HG03025 (cell line): ENCODE data around the gene GPBP1.
A peak's percentile ranks its signal among the peaks of the same experiment; 100 is the strongest.

Experiments
- ATAC-seq: cut with Tn5 transposase; IDR thresholded peaks from one replicate; pipeline ENCODE4 v1.9.1; 2021; ENCODE audit warnings: mild to moderate bottlenecking, moderate library complexity; ENCODE audit not compliant: unreplicated experiment, low FRiP score

Gene GPBP1

DNA sequence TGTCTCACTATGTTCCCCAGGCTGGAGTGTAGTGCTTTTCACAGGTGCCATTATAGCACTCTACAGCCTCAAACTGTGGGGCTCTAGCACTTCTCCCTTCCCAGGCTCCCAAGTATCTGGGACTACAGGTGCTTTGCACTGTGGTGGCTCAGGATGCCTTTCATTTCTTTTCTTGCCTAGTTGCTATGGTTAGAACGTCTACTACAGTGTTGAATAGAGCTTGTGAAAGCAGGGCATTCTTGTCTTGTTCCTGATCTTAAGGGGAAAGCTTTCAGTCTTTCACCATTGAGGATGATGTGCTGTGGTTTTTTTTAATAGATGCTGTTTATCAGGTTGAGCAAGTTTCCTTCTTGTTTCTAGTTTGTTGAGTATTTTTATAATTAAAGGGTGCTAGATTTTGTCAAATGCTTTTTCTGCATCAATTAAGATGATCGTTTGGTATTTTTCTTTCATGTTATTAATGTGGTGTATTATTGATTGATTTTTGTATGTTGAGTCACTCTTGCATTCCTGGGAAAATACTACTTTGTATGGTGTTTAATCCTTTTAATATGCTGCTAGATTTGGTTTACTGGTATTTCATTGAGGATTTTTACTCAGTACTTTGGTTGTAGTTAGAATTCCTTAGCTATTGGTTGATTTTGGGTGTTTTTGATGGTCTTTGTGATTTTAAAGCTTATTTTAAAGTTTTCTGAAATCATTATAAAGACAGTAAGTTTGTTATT lies 35.6 kb downstream of the GPBP1 start:
- no peak for ATAC-seq

DNA sequence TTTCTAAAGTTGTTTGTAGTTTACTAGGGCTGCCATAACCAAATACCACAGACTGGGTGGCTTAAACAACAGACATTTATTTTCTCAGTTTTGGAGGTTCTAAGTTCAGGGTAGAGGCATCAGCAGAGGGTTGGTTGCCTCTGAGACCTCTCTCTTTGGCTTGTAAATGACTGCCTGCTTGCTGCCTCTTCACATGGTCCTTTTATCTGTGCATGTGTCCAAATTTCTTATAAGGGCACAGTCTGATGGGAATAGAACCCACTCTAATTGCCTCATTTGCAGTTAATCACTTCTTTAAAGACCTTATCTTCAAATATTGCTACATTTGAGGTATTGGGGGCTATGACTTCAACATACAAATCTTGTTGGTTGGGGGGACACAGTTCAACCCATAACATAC lies 36.8 kb downstream of the GPBP1 start:
- no peak for ATAC-seq

DNA sequence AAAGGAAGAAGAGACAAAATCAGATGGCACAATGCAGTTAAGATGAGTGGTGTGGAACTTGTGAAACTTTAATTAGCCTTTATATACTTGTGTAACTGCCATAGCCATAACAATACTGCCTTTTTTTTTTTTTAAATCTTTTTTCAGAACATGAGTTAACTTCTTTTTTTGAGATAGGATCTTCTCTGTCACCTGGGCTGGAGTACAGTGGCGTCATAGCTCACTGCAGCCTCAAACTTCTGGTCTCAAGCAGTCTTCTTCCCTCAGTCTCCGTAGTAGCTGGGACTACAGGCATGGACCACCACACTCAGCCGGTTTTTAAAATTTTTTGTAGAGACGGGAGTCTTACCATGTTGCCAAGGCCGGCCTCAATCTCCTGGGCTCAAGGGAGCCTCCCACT lies 37.2 kb downstream of the GPBP1 start:
- no peak for ATAC-seq

DNA sequence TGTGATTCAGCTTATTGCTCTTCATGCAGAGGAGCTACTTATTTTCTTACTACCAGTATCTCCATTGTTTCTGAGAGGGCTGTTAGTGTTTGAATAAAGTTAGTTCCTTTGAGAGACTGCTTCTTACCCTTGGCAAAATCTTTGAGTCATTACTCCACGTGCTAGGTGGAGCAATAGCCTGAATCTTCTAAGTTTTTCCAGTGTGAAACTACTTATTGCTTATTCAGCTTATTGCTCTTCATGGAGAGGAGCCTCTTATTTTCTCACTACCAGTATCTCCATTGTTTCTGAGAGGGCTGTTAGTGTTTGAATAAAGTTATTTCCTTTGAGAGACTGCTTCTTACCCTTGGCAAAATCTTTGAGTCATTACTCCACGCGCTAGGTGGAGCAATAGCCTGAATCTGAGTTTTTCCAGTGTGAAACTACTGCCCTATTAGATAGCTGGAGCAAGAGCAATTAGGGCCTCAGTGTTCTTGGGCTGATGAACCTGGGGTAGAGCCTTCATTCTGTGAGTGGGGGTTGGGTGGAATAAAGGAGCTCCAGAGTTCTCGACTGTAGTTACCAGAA lies 41.9 kb downstream of the GPBP1 start:
- ATAC-seq: no peak

DNA sequence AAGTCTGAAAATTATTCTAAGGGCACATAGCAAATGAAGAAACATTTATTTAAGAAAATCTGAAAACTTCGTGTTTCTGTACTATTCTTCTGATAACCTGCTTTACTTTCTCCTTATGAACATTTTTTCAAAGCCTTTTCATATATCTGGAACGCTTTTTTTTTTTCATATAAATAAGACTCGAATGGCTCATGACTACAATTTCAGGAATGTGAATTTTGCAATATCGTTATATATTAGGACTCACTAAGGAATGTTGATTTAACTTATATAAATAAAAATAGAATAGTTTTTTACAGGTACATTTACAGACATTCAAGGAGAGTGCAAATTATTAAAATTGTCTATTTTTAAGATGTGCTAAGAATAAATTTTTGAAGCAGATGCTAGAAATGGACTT lies 42.9 kb downstream of the GPBP1 start:
- no peak for ATAC-seq

DNA sequence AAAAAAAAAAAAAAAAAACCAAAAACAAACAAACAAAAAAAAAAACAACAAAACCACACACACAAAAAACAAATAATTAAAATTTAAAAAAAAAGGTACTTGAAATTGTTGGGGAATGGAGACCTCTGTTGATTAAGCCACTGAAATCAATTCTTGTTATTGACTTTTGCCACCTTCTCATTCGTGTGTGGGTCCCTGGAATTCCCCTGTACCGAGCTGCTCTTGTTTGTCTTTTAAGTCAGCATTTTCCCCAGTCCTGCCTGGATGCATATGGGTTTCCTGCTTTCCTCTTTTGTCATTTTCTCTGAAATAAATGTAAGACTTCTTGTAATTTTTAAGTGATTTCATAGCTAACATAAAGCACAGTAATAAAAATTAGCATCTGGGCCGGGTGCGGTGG lies 45.5 kb downstream of the GPBP1 start:
- no peak for ATAC-seq

DNA sequence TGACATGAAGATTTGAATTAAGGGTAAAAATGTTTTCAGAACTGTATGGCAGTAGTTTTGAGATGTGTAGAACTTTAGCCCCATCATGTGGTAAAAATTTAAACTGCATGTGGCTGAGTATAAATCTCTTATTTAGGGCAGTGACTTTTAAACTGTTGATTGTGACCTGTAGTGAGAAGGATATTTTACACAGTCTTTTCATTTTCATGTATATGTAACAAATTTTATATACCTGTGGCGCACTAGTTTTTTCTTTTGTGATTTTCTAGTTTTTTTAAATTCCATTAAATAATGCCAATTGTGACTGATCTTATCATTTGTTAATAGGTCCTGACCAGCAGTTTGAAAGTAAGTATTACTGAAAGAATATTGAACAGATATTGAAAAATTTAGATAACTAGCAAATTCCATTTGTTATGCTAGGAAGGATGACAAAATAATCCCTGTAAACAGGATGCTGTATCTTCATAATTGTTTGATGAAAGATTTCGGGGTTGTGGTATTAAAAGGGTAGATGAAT lies 47.2 kb downstream of the GPBP1 start:
- peak; percentile 59 for ATAC-seq

DNA sequence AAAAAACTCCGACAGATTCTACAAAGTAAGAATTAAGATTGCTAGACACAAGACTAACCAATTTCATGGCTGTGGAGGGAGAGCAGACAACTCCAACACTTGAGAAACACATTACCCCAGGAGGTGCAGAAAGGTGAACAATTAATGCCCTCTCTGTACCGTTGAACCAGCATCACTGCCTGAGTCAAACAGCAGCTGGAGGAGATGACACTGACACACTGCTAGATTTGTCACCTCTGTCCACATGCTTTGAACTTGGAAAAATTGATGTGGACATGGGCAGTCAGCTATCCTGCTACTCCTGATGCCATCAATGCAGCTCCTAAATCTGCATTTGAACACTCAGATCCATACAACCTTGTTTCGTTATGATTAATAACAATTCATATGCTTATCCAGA lies 51.7 kb downstream of the GPBP1 start:
- no peak for ATAC-seq

DNA sequence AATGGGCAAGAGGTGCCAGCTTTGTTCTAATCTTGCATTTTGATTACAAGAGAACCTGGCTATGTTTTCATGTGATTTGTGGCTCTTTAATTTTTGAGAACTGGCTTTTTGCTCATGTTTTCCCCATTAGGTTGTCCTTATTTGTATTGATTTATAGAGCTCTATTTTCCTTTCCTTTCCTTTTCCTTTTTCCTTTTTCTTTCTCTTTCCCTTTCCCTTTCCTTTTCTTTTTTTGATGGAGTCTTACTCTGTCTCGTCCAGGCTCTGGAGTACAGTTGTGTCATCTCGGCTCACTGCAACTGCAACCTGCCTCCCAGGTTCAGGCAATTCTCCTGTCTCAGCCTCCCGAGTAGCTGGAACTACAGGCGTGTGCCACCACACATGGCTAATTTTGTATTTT lies 55.5 kb downstream of the GPBP1 start:
- no peak for ATAC-seq

DNA sequence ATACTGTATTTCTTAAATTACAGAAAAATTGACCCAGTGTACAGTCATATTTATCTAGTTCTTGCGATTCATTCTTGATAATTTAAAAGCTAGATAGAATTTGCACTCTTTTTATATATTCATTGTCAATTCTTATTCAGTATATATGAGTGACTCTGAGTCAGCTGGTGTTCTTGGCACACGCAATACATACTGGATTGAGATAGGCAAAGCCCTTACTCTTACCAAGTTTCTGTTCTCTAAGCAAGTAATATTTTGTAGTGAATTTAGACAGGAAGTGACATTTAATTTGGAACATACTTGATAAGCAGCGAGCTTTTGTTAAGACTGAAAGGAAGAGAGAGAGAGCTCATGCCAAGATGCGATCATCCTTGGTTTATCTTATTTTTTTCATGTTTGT lies 57.7 kb downstream of the GPBP1 start:
- ATAC-seq: no peak

DNA sequence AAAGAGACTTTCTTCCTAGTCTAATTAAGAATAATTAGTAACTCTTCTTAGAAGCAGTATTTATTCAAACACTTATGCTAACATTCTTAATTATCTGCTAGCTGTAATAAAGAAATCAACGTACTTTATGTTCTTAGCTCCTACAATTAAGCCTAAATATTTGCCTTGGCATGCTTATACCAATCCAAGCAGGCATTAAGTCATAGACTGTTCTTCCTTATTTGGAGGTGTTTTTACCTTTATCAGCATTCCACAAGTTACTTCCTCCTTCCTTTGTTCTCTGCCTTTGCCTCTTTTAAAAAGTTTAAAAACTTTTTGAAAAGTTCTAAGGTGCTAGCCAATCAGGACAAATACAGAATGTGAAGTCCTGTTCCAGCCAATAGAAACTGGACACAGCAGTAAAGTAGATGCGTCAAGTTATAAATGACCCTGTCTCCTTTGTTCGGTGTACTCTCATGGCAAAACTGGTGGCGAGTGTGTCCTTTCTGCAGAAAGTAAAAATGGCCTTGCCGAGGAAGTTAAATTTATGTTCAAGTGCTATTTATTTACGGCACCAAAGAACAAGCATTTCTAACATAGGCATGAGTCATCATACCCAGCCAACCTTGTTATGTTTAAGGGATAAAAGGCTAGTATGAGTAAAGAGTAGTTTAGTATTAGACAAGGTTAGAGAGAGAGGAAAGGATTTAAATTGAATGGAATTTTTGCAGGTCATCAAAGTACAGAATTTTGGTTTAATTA lies 58.6 kb downstream of the GPBP1 start:
- no peak for ATAC-seq

DNA sequence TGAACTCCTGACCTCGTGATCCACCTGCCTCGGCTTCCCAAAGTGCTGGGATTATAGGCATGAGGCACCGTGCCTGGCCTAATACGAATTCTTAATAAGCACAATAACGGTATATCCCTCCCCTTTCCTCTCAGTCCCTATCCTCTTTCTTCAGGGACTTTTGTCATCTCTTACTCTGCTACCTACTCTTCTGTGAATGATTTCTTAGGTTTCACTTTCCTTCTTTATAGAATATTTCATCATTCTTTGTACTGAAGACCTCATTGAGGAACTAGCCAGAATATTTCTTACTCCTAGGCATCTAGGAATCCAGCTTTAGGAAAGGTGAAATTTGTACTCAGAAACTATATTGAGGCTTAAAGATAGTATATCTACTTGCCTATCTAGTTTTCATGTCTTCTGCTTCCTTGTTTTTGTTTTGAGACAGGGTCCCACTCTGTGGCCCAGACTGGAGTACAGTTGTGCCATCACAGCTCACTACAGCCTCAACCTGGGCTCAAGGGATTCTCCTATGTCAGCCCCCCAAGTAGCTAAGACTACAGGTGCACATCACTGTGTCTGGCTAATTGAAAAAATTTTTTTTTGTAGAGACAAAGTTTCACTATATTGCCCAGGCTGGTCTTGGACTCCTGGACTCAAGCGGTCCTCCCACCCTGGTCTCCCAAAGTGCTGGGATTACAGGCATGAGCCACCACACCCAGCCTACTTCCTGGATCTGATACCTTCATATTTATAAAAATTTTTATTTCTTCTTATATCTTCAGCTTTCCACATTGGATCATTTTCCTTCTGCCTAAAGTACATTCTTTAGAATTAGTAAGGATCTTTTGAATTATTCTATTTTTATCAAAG lies 69.7 kb downstream of the GPBP1 start:
- ATAC-seq: no peak

DNA sequence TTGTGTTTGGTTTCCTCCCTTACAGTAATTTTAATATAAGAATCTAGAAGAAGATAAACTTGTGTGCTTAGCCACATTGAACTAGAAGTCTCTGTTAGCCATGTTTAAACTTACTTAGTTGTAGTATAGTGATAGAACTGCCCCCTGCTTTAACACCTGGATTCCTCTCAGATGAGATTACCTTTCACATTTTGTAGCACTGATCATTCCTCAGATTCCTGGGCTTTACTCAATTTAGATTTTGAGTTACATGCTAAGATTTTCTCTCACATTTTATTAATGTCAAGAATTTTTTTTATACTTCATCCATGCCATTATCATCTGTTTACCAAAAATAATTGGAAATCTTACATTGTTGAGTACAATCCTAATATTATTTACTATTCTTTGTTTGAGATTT lies 70.5 kb downstream of the GPBP1 start:
- no peak for ATAC-seq

DNA sequence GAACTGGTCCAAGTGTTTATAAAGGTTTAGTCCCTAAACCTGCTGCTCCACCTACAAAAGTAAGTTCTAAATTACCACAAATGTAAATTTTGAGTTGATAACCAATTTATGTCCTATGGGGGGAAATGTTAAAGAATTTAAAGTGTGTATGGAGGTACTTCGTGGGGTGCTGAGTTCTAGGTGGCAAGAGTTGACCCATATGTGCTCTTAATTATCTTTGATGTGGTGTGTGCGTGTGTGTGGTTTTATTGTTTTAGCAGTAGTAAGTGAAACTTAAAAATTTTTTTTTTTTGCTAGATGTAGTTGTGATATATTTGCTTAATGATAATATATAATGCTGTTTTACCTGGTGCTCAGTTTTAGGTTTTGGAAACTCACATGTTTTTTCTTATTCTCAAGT lies 72.6 kb downstream of the GPBP1 start:
- no peak for ATAC-seq

DNA sequence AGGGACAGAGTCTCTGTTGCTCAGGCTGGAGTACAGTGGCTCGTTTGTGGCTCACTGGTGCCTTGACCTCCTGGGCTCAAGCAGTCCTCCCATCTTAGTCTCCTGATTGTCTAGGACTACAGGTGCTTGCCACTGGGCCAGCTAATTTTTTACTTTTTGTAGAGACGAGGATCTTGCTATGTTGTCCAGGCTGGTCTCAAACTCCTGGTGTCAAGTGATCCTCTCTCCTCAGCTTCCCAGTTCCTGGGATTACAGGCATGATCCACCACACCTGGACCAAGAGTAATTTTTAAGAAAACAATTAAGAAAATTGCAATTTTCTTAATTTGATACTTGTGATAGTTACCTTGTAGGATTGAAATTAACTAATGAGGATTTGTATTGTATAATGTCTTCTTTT lies 73.9 kb downstream of the GPBP1 start:
- no peak for ATAC-seq

DNA sequence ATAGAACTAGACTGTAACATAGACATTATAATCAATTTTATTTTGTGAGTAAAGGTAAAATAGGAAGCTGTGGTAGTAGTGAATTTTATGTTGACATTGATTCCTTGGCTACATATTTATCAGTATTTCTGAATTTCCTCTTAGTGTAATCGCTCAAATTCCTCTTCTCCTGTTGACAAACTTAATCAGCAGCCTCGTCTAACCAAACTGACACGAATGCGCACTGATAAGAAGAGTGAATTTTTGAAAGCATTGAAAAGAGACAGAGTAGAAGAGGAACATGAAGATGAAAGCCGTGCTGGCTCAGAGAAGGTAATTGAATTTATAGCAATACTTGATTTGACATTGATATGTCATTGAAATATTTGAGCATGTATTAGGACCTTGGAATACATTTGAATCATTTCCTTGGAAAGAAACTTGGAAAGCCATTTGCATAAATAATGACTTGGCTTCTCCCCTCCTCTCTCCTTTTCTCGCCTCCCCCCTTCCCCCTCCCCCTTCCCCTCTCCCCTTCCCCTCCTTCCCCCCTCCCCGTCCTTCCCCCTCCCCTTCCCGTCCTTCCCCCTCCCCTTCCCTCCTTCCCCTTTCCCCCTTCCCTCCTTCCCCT lies 75.5 kb downstream of the GPBP1 start:
- no peak for ATAC-seq

DNA sequence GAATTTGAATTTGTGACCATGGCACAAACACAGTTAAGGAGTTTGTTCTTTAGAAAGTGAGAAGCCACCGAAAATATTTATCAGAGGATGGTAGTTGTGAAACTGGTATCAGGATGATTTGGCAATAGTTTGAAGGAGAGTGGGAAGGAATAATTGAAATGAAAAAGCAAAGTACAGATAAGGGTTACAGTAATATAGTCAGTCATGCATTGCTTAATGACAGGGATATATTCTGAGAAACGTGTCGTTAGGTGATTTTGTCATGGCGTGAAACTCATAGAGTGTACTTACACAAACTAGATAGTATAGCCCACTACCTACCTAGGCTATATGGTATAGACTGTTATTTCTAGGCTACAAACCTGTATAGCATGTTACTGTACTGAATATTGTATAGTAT lies 84.2 kb downstream of the GPBP1 start:
- no peak for ATAC-seq

DNA sequence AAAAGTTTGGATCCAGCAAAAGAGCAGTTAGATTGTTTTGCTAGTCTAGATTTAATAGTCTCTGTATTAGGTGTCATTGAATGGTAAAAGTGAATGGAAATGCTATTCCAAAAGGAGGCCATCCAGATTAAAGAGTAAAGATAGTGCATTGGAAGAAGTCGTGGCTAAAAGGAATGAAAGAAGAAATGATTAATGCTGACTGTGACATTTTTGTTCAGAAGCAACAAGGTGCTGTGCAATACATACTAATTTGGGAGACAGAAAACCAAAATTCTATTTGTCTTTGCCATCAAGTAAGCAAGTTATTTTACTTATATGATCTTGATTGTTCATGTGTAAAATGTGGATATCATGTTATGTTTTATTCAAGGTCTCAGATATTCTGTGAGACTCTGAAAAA lies 85.1 kb downstream of the GPBP1 start:
- no peak for ATAC-seq

DNA sequence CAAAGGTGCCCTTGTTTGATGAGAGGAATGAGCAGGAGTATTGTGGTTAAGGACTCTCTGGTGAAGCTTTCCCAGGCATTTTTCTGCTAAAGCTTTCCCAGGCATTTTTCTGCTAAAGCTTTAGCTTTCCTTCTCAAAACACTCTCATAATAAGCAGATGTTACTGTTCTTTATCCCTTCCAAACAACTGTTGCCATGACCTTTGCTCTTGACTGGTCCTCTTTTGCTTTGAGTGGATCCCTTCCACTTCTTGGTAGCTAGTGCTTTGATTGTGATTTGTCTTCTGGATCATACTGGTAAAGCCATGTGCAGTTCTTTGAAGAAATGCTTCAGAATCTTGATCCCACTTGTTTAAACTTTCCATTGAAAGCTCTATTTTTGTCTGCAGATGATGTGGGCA lies 85.8 kb downstream of the GPBP1 start:
- ATAC-seq: no peak

DNA sequence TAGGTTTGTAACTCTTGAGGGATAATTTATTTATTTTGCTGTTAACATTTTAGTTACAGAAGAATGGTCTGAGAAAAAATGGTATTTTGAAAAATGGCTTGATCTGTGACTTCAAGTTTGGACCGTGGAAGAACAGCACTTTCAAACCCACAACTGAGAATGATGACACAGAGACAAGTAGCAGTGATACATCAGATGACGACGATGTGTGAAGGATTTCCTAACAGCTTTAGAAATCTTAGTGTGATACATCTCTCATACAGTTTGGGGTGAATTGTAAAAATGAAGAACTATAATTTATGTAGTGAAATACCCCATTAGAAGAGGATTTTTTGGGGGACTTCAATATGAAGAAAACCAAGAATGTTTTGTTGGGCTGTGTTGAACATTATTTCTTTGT lies 88.7 kb downstream of the GPBP1 start:
- no peak for ATAC-seq
